Activated T-helper 9 cell treated with anti-CD3 and anti-CD28 coated beads, Interleukin-2, amount 50 U/mL, for 16 hours (primary cell): ENCODE data around the gene DHCR24.
A peak's percentile ranks its signal among the peaks of the same experiment; 100 is the strongest.

Source experiments
- DNase-seq: peaks from one replicate; pipeline ENCODE4 v3.0.0-alpha.2; 2020; ENCODE audit warnings: low read depth

The DHCR24 gene

DNA sequence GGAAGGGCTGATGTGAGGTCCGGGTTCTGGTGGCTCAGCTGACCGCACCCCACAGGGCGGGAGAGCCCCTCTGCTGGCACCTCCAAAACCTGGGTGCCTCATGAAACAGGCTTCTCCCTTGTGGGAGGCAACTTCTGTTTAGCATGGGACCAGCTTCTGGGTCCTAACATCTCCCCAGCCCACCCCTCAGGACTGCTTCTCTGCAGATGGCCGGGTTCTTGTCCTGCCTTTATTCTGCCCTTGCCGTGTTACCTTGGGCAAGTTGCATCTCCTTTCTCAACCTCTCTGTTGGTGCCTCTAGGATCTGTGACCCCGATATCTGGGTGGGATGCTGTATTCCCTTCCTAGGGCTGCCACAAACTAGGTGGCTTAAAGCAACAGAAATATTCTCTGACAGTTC lies 70.9 kb downstream of the DHCR24 start:
- no peak for DNase-seq

DNA sequence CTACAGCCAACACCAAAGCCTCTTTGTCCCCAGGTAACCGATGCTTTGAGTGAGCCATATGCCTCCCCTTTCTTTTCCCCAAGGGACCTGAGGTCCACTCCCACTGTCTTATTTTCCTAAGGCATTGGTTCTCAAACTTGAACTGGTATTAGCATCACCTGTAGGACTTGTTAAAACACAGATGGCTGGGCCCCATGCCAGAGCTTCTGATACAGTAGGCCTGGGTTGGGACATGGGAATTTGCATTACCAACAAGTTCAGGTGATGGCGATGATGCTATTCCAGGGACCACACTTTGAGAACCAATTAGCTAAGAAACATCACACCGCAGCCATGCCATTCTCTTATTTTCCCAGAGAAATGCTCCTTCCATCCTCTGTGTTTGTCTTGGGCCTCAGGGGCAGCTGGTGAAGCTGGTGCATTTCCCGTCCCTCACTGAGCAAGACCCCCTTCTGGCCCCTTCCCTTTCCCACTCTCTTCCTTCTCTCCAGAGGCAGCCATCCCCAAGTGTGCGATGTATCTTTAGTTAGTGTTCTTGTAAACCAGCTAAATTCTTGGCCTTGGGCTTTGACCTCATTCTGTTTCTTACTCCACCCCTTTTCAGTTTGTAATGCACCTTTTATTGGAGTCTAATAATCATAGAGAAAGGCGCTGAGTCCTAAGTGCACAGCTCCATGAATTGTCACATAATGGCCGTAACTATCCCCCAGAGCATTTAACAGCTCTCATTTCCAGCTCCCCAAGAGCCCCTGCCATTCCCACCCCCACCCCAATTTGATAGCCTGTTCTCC lies 71.7 kb downstream of the DHCR24 start:
- no peak for DNase-seq

DNA sequence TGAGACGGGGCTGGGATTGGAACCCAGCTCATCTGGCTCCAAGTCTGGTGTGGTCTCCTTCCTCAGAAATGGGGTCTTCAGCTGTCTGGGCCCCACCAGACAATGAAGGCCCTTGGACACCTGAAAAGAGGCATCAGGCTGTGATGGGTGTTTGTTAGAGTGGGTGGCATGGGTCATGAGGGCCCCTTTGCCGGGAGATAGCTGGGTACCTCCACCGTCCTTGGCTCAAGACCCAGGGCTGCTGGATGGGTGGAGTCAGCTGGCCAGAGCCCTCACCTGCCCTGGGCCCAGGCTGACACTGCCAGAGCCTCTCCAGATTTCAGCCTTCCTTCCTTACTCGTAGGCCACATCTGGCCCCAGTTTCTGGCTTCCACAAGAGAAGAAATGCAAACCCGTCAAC lies 72.4 kb downstream of the DHCR24 start:
- DNase-seq, result no peak

DNA sequence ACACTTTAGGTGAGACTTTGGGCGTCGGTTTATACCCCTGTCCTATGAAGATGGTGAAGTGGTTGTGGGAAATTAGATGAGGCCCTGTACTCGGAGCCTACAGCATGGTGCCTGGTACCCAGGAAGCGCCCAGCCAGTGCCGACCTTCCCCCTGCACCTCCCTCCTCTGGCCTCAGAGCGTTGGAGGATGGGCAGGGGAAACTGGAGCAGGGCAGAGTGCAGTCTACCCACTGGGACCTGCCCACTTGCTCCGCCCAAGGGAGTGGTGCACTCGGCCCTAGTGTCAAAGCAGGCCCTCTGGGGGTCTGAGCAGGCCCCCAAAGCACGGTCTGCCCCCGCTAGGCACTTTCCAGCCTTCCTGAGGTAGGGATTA lies 72.9 kb downstream of the DHCR24 start:
- DNase-seq, result no peak

DNA sequence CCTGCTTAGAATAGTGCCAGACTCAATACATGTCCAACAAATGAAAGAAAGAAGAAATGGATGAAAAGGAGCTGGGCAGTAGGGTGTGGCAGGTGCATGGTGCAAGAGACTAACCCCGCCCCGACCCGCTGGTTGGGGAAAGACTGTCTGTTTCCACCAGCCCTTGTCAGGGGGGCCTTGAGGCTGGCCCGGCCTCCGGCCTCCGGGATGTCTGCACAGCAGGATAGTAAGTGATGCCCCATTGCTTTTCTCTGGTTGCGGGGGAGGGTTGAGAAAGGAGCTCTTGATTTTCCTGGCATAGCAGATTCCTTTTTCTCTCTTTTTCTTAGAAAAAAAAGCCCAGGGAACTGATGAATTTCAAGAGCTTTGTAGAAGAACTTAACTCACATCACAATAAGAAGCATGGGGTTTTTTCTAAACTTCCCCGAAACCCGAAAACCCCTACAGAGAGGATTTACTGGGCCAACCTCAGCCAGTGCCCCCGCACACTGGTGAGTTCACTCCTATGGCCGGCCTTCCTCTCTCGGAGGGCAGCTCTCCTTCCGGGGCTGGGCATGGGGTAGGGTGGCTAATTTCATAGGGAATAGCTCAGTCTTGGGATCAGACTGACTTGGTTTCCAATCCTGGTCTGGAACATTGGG lies 73.4 kb downstream of the DHCR24 start:
- no peak for DNase-seq

DNA sequence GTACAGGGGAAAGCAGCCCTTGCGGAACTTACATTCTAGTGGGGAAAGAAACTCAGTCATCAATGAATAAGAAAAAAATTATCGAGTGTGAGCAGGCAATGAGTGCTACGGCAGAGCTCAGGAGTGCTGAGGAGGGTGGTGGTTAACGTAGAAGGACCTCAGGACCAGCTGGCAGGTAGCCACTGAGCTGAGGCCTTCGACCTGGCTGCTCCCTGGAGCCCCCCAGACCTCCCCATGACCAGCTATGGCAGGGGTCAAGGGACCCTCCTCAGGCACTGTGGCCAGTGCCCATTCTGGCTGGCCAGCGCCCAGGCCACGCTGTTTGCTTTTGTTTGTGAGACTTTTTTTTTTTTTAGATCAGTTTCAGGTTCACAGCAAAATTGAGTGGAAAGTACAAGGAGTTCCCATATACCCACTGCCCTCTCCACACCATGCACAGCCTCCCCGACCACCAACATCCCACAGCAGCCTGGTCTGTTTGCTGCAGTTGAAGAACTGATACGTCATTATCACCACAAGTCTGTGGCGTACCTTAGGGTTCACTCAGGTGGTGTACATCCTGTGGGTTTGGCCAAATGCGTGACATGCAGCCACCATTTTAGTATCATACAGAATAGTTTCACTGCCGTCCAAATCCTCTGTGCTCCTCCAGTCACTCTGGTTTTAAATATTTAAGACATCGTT lies 74.1 kb downstream of the DHCR24 start:
- DNase-seq, result no peak

DNA sequence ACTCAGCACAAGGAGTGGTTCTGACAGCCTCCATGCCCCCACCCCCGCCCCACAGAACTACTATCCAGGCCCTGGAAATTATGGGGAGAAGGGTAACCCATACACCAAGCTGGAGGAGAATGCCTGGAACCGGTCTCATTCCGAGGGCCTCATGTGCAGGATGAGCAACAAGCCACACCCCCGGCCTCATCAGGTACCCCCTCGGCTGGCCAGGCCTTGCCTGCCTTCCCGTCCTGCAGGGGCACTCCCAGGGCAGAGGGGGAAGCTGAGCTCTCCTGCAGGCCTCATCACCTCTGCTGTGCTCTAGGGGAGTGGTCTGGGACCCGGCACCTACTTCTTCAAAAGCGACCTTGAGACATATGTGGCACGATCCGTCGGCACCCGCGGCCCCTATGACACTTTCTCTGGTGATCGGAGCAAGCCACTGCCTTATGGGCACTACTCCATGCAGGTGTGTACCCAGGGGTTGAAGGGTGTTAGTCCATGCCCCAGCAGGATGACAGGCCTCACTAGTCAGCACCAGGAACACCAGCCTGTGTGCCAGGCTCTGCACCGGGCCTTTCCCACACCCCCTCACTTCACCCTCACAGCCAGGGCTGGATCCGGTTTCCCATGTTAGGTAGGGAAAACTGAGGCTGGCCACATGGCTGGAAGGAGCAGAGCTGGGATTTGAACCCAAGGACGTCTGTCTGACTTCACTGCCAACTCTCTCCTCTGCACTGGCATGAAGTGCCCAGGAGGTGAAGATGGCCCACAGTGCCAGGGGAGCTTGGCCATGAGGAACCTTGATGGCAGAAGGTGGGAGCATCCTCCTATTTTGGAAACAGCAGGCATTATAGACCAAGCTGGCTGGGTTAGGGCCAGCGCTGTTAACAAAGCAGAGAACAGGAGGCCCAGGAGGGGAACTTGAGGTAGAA lies 75.0 kb downstream of the DHCR24 start:
- no peak for DNase-seq

DNA sequence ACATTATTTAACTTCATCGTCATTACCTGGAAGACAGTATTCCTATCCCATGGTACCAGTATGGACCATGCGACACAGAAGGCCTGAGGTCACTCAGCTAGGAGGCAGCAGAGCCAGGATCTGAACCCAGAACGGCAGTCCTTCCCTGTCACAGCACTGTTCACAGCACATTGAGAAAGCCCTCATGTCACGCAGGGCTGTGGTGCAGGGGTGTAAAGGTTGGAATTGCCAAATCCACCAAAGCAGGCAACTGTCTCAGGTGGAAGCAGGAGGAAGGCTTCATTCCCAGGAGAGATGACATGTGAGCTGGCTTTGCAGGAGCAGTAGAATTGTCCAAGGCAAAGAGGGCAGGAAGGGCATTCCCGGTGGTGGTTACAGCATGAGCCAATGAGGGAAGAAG lies 75.9 kb downstream of the DHCR24 start:
- no peak for DNase-seq

DNA sequence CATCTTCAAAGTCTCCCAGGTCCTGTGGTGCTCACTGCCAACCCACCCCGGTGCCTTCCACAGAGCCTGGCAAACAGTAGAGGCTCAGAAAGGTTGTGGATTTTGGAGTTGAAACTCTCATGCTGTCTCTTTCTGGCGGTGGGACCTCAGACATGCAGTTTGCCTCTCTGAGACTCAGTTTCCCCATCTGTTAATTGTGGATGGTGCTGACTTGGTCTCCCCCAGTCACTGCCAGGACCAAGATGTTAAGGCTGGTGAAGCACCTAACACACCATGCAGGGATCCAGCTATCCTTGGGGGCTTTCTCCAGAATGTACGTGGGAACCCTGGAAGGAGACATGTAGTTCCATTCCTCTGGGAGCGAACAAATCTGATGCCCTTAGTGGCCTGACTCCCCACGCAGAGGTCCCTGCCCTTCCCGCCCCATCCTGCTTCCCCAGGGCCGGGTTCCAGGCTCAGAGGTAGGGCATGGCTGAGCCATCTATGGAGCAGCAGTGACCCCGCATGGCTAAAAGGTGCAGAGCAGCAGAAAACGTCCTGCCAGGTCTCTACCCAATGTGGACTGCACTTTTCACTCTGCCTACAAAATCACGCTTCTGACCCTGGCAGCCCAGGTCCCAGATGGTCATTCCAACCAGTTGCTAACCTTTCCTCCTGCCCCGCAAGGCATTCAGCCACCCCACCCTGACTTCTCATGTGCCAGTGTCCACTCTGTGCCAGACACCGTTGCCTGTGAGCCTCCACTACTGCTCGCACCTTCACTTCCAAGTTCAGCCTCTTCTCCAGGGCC lies 76.6 kb downstream of the DHCR24 start:
- DNase-seq, result peak; percentile 49

DNA sequence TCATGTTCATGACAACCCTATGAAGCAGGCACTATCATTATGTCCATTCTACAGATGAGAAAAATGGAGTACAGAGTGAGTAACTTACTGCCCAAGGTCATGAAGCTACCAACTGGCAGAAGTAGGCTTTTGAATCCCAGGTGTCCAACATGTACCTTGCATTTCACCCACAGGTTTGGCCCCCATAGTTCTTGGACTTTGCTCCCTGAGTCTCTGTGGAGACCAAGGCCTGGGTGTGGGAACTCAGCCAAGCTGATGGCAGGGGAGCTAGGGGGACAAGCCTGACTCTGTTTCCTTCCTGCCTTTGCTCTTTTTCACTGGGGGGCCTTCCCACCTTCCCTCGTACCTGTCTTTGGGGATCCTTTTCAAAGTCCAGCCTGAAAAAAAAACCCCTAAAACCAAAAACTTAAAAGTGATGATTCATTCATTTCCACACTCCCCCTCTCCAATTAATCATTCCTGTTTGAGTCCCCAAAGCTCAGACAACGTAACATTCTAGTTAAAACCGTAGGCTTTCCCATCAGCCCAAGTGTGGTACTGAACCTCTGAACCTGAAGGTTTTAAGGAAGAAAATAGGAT lies 77.4 kb downstream of the DHCR24 start:
- DNase-seq, result no peak

DNA sequence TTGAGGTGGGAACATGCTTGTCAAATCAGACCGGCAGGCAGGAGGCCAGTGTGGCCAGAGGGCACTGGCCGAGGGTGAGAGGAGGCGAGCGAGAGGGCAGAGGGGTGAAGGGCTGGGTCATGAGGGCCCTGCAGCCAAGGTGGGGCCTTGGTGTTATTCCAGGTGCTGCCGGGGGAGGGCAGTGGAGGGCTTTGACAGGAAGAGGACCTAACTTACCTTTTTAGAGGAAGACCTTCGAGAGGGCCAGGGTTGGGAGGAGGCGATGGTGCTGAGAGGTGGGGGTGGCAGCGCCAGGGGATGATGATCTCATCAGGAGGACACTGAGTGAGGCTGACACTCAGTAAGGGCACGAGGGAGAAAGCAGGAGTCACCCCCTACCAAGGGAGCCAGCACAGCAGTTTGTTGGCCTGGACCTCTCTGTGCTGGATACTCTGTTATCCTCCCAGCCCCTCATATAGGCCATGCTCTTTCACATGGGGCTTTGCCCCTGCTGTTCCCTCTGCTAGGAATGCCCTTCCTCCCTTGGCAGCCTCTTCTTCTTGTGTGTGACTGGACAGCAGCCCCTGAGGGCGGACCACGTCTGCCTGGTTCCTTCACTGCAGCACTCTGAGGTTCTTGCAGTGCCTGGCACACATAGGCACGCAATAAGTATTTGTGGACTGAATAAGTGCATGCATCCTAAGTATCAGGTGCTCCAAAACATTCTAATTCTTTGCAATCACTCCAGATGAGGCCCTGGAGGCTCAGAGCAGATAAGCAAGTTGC lies 78.4 kb downstream of the DHCR24 start:
- no peak for DNase-seq

DNA sequence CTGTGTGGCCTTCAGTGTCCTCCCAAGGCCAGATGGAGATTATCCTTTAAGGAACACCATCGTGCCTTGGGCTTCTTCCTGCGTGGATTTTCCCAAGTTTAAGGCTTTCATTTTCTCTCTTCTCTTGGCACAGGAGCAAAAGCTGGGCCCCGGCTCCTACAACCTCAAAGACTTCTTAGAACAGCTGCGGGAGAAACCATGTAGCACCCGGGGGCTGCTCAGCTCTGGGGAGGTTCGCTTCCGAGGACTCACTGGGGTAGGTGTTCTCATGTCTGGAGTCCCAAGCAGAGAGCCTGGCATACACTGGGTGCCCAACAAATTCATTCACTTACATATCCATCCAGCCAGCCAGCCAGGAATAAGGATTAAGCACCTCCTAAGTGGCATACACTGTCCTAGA lies 79.2 kb downstream of the DHCR24 start:
- DNase-seq, result no peak

DNA sequence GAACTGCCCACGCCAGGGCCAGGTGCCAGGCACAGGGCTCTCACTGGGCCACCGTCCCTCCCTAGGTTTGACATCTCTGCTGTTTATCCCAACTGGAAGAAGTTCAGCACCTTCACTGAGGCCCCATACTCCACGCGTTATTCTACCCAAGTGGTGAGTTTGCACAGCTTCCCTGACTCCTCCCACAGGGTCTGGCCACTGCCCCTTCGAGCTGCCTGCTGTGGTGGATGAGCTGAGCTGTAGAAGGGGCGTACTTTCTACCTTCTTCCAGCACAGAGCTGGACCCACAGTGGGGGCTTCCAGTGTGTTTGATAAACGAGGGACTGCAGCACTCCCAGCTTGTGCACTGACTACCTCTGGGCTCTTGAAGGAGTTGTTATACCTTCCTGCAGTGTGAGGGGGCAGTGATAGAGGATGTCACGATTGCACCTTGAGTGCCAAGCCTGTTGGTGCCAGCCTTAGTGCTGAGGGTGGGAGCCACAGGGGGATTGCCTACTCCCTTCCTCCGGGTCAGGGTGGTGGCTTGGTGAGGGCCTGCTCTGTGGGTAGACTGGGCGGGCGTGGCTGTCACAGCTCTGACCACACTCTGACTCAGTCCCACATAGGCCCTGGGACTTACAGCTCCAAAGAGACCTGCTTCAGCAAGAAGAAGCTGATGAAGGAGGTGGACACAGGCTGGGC lies 79.9 kb downstream of the DHCR24 start:
- no peak for DNase-seq

DNA sequence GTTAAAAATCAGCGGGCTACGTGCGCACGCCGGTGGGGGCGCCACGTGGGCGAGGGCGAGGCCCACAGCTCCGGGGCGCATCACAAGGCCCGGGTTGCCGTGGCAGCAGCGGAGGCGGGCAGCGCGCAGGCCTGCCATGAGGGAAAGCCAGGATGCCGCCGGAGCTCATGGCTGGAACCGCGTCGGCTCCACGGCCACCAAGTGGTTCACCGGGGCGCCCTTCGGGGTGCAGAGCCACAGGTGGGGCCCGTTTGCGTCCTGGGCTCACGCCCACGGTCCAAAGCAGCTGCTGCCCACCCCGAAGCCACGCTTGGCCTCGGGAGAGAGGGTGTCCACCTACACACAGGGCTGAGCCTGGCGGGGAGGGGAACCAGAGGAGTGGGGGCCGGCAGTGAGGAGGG lies 81.0 kb downstream of the DHCR24 start:
- DNase-seq, result no peak

DNA sequence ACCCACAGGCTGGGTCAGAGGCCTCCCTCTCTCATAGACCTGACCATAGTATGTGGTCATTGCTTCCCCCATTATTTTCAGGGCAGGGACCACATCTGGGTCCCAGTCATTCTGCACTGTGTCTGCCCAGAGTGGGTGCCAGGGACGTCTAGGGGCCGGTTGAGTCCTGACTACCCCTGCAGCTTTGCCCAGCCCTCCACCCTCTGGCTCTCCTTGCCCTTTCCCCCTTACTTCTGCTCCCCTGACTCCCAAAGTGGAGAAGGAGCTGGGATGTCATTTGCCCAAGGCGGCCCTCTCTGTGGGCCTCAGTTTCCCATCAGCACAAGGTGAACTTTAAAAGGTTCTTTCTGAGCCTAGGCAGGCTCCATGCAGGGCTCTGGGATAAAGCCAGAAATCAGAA lies 81.5 kb downstream of the DHCR24 start:
- no peak for DNase-seq

DNA sequence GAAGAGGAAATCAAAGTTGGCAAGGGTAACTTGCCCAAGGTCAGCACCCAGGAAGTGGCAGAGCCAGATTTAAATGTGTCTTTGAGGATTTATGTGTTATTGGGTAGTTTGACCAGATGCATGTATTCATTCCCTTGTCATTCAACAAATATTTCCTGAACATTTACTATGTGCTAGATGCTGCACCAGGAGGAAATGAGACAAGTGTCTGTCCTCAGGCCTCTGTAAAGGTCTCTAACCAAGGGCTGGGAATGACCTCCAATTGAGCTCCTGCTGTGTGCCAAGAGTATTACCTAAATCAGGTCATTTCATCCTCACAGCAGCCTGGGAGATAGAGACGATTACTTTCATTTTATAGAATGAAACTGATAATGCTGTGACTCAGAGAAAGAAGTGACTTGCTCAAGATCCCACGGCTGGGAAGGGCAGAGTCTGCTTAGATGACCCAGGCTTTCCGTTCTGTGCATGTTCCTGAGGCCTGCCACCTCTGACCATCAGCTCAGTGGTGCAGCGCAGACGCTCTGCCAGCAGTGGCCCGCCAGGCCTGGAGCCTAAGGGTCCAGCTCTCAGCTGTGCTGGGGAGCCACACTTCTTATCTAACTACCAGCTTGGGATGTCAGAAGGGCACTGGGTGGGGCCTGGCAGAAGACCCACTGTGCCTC lies 82.4 kb downstream of the DHCR24 start:
- DNase-seq, result no peak

DNA sequence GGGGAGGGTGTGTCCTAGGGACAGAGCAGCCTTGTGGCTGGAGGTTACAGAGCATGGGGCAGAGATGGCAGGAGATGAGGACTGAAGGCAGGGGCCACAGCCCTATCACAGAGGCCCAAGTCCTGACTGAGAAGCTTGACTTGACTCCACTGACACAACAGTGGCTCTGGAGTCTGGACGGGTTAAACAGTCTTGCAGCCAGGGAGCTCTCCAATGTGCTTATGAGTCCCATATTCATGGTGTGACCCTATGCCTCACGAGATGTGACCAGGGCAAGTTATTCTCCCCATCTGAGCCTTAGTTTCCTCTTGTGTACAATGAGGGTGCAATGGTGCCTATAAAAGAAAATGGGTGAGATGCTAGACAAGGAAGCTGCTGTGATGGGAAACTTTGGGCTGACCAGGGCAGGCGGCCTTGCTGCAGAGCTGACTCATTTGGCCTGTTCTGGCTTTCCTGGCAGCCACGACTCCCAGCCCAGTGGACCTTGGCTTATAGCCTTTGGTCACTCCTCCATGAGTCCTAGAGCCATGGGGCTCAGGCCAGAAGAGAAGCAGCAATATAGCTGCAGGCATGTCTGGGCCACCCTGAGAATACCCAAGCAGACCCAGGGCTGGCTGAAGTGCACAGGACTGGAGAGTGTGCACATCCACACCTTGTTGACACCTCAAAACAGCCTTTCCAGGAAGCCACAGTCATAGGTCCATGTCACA lies 83.1 kb downstream of the DHCR24 start:
- no peak for DNase-seq
